Measurements from ENCODE around the gene PDE4D. TPM values are rescaled to one million over a fixed set of nuclear protein-coding genes. Genes with fewer than 3 reads are reported as not detected.

Gene PDE4D
- total and polyA plus RNA-seq, 3 donors from 2014 or later = 7.8 to 13.9 (median 8.7) TPM

GRCh38 chr5:59608745-59609144, 284.8 kb downstream of the PDE4D start:
- no peak overlapping the region for H3K4me3 ChIP-seq
- DNase-seq = no peak
- WGBS, 2 donors = 72 to 85% methylated on average over 2 of the region's 2 CpGs
- no peaks in the 10 kb centered on the region for H3K4me1 ChIP-seq
- H3K27me3 ChIP-seq = no peaks in the 10 kb centered on the region
- TF ChIP-seq POLR2A (IDR thresholded peaks at IDR 0.05) = no peak
- no peak for TF ChIP-seq CTCF (IDR thresholded peaks at IDR 0.05)
- no peaks in the 10 kb centered on the region for H3K36me3 ChIP-seq (ENCODE audit: low read depth, missing control alignments)
- no peaks in the 10 kb centered on the region for H3K9me3 ChIP-seq
- intact Hi-C loops (cut with DNase I; ENCODE audit: low total_unique reads) = no loop called here
- no peak overlapping the region for H3K27ac ChIP-seq

GRCh38 chr5:59607138-59607765, 286.3 kb downstream of the PDE4D start:
- H3K36me3 ChIP-seq (ENCODE audit: low read depth, missing control alignments) = no peaks in the 10 kb centered on the region
- no peak for DNase-seq
- WGBS, 2 donors = 72 to 78% methylated on average over 4 of the region's 4 CpGs
- no peak overlapping the region for H3K27ac ChIP-seq
- no peak overlapping the region for H3K4me3 ChIP-seq
- no peaks in the 10 kb centered on the region for H3K4me1 ChIP-seq
- intact Hi-C loops (cut with DNase I; ENCODE audit: low total_unique reads) = no loop called here
- H3K9me3 ChIP-seq = no peaks in the 10 kb centered on the region
- TF ChIP-seq CTCF (IDR thresholded peaks at IDR 0.05) (no peak), POLR2A (IDR thresholded peaks at IDR 0.05) (no peak)
- no peaks in the 10 kb centered on the region for H3K27me3 ChIP-seq

- 70 to 89% methylated on average over 1 of the region's 1 CpG for WGBS, 2 donors
- TF ChIP-seq POLR2A (IDR thresholded peaks at IDR 0.05) (no peak), CTCF (IDR thresholded peaks at IDR 0.05) (no peak)
- no peaks in the 10 kb centered on the region for H3K9me3 ChIP-seq
- H3K4me3 ChIP-seq = no peak overlapping the region
- H3K27ac ChIP-seq = no peak overlapping the region
- H3K27me3 ChIP-seq = no peaks in the 10 kb centered on the region
- no peak for DNase-seq
- no peaks in the 10 kb centered on the region for H3K4me1 ChIP-seq
- intact Hi-C loops (cut with DNase I; ENCODE audit: low total_unique reads) = no loop called here
- H3K36me3 ChIP-seq (ENCODE audit: low read depth, missing control alignments) = no peaks in the 10 kb centered on the region
Measured at GRCh38 chr5:59605915-59606314, 287.6 kb downstream of the PDE4D start.

GRCh38 chr5:59604111-59604510, 289.4 kb downstream of the PDE4D start:
- WGBS, 2 donors = 67 to 68% methylated on average over 4 of the region's 4 CpGs
- Histone ChIP-seq H3K4me1 (no peaks in the 10 kb centered on the region), H3K27ac (no peak overlapping the region), H3K4me3 (no peak overlapping the region), H3K27me3 (no peaks in the 10 kb centered on the region), H3K9me3 (no peaks in the 10 kb centered on the region), H3K36me3 (ENCODE audit: low read depth, missing control alignments) (no peaks in the 10 kb centered on the region)
- no peak for DNase-seq
- no peak for TF ChIP-seq CTCF (IDR thresholded peaks at IDR 0.05)
- no peak for TF ChIP-seq POLR2A (IDR thresholded peaks at IDR 0.05)
- intact Hi-C loops (cut with DNase I; ENCODE audit: low total_unique reads) = no loop called here

- H3K4me1 ChIP-seq = no peaks in the 10 kb centered on the region
- no peaks in the 10 kb centered on the region for H3K27me3 ChIP-seq
- H3K27ac ChIP-seq = no peak overlapping the region
- TF ChIP-seq CTCF (IDR thresholded peaks at IDR 0.05) (no peak), POLR2A (IDR thresholded peaks at IDR 0.05) (no peak)
- WGBS, 2 donors = 80 to 87% methylated on average over 3 of the region's 3 CpGs
- no peak for DNase-seq
- H3K36me3 ChIP-seq (ENCODE audit: low read depth, missing control alignments) = no peaks in the 10 kb centered on the region
- no peak overlapping the region for H3K4me3 ChIP-seq
- intact Hi-C loops (cut with DNase I; ENCODE audit: low total_unique reads) = no loop called here
- no peaks in the 10 kb centered on the region for H3K9me3 ChIP-seq
Measured at GRCh38 chr5:59600998-59601397, 292.5 kb downstream of the PDE4D start.
